ENCODE measurements around the gene C20orf204.

Gene C20orf204

DNA sequence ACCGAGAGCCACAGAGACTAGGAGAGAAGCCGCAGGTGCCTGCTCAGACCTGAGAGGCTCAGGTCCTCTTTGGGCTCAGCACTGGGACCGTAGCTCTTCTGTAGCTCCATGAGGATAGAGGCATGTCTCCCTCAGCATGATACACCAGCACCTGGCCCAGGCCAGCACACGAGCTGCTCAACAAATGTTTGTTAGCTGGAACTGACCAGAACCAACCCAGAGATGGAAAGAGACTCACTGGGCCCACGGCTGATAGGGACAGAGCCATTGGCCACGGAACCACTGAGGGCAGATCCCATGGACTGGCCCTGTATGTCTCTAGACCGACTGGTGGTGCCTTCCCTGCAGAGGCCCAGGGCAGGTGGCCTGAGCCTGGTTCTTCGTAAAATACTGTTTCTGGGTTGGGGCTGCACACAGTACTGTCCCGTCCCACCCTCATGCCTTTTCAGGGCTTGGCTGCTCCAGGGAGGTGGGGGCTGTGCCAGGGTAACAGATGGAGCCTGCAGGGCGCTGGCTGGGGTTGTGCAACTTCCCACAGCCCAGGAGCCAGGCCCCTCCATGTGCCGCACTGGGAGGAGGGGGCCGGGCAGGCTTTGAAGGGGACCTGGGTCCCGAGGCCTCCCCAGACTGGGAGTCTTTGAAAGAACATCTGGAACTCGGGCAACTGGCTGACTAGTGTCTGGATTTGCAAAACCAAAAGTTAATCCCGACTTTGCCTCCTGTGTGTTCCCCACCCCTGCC, 5.2 kb downstream of the C20orf204 start:
- no peak for DNase-seq

DNA sequence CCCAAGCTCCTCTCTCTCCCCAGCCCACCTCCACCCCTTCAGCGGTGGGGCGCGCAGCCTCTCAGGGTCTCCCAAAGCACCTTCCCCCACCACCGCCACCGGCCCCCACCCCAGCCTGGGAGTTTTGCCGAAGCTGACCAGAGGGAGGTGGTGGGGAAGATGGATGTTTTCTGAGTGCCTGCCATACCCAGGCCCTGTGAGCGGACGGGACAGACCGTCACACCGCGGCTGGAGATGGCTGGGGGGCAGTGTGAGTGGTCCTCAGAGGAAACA, 5.7 kb downstream of the C20orf204 start:
- DNase-seq, result no peak

DNA sequence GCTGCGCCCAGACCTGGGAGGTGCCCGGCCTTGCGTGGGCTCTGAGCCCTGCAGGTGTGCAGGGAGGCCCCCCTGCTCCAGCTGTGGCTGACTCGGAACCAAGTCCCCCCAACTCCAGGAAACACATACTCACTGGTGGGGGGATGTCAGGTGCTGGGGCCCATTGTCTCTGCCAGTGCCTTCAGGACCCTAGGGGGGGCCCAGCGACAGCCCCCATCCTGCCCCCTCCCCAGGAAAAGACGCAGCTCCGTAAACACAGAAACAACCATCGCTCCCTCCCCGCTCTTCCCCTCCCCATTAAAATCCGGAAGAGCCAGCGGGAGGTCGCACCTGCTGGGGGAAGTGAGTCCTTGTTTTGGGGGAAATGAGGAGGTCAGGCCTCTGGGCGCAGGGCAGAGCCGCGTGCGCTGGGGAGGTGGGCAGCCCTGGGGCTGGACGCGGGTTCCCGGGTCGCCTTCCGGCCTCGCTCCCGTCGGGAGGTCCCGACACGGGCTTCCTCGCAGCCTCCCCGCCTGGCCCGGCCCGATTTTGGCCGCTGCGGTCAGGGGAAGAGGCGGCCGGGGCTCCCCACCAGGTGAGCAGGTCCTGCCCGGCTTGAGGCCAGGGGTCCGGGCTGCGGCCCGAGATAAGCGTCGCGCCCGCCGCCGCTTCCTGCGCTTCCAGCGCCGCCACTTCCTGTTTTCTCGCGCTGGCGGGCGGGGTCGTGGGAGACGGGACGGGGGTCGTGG, 6.2 kb downstream of the C20orf204 start:
- no peak for DNase-seq

DNA sequence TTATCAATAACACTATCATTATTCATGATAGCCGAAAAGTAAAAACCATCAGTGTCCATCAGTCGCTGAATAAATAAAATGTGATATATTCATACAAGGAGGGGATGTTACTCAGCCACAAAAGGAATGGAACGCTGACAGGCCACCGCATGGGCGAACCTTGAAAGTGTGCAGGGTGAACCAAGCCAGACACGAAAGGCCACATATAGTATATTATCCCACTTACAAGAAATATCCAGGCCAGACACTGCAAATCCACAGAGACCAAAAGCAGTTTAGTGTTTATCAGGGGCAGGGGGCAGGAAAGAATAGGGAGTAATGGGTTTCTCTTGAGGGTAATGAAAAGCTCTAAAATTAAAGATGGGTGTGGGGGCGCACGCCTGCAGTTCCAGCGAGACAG, 7.8 kb downstream of the C20orf204 start:
- no peak for DNase-seq

DNA sequence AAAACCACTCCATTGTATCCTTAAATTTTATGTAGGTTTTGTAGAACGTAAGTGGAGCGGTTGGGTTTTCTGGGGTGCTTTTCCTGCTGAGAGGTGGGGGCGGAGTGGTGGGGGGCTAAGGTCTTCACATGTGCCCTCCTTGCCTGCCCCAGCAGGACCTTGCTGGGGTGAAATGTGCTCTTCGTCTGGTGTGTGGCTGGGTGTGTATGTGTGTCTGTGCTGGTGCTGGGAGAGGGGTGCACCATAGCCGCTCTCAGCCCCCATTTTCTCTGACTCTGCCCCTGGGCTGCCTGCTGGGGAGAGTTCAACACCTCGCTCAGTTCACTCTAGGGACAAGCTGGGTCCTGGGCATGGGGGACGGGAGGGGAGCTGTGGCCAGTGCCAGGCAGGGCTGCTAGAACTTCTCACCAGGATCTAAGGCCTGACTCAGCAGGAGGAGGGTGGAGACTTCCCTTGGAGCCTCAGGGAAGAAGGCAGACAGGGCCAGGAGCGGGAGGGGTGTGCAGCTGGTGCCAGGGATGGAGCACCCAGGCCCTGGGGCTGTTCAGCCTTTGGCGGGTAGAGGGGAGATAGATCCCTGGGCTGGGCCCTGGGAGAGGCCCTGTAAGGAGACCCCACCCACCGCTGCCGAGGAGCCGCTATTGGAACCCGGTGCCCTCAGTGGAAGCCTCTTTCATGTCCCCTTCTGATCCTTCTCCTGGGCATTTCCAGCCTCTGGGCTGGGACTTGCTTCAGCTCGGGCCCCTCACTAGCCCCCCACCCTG, 8.7 kb downstream of the C20orf204 start:
- DNase-seq, result no peak

DNA sequence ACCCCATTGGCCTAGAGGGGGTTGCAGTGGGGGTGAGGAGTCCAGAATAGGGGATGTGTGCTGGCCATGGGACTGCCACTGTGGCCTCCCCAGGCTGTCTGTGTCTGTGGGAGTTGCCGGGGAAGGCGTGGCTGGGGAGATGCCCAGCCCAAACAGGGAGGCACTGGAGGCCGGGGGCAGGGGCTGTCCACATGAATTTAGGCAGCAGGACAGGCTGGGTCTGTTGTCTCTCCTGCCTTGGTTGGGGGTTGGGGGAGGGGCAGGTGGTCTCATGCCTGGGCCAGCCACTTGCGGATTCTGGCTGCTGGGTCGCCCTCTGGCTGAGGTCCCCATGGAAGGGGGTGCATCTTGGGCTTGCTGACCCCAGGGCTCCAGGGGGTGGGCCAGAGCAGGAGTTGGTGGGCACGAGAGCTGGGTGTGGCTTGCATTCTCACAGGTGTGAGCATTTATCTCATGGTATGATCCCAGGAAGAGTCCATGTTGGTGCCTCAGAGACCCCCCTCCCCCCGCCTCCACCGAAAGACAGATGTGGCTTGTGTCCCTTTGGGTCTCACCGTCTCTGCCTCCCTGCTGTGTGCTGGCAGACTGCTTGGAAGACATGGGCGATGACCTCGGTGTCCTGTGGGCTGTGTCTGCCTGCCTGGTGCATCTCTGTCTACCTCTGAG, 9.5 kb downstream of the C20orf204 start:
- no peak for DNase-seq

DNA sequence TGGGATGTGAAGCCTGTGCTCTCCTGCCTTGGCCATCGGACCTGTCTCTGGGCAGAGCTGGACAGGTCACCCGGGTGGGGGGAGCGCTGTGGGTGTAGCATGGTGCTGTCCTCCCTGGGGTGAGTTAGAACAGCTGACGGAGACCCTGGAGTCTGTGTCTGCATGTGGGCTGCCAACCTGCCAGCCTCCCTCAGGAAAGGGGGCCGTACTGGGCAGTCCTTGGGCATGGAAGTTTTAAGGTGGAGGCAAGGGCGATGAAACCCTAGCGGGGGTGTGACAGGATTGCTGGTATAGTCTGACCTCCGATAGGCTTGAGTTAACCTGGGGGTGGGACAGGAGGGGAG, 11.0 kb downstream of the C20orf204 start:
- DNase-seq, result no peak

DNA sequence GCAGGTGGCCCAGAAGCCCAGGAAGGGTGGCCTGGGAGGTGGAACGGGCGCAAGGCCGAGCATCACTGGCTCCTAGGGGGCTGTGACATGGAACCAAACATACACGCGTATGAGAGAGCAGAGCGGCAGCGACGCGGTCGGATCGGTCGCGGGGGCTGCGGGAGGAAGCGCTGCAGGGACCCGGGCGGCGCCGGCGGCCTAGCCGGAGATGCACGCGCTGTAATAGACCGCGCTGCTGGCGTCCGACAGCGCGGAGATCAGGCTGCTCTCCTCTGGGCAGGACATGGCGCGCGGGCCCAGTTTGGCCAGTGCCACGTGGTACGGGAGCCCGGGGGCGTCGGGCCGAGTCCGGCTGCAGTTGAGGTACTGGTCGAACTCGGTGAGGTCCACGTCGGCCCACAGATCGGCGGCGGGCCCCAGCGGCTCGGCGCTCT, 12.0 kb downstream of the C20orf204 start:
- DNase-seq, result no peak

DNA sequence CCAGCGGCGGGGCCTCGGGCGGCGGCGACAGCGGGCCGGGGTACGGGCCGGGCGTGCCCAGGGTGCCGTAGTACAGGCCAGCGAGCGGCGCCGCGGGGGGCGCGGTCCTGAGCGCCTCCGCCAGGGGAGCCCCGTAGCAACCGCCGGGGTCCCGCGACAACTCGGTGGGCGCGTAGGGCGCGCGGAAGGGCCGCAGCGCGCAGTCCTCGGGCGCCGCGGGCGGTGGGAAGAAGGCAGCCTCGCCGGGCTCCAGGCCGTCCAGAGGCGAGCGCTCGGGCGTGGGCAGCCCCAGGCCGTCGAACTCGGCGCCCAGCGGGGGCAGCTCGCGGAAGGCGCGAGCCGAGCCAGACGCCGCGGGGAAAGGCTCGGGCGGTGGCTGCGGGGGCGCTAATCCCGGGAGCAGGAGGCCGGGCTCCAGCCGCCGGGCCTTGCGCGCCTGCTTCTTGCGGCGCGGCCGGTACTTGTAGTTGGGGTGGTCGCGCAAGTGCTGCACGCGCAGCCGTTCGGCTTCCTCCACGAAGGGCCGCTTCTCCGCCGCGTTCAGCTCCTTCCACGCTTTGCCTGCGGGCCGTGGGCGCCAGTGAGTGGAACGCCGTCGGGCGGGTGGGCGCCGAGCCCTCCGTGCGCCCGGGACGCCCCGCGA, 12.5 kb downstream of the C20orf204 start:
- no peak for DNase-seq

DNA sequence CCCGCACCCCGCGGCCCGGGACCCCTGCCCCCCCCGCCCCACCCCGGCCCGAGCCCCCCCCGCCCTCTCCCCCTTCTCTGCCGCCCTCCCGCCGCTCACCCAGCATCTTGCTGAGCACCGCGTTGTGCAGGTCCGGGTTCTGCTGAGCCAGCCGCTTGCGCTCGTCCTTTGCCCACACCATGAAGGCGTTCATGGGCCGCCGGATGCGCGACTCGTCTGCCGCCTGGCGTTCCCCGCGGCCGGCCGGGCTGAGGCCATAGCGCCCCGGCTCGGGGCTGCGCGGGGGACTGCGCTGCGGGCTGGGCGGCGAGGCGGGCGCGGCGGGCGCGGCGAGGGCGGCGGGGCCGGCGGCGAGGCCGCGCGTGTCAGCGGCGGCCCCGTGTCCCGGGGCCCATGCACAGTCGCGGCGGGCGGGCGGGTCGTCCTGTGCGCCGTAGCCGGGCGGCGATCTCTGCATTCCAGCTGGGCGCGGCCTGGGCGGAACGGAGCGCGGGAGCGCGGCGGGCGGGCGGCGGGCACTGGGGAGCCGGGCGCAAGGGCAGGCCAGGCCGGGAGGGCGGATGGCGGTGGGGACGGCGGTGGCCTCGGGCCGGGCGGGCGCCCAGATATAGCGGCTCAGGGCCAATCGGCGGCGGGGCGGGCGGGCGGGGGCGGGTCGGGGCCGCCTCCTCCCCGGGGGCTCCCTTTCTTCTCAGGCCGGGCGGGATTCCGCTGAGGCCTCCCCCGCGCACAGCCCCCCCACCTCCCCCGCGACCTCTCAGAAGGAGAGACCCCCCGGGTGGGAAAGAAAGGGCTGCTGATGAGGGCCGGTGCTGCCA, 13.3 kb downstream of the C20orf204 start, which contains the start of gene SOX18:
Gene SOX18 (minus strand): TSS at position 580 of the 818 bp plus-strand sequence. CDS start 123 bp downstream, at position 457.
- peak in 1 of 56 donors; percentile 13 for DNase-seq

DNA sequence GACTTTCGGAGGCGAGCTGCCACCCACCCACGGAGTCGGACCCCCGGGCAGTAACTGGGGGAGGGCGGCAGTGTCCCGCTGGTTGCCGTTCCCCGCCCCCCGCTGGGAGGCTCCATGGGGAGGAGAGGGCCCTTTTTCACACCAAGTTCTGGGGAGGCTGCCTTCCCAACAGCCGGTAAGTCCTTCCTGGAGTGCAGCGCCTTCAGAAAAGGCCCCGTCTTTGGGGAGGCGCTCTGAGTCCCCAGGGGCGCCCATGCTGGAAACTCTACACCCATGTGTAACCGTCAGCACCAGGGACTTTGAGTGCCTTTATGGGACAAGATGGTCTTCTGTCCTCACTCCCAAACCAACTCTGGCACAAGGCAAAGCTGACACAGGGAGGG, 13.9 kb downstream of the C20orf204 start:
- DNase-seq, result no peak

DNA sequence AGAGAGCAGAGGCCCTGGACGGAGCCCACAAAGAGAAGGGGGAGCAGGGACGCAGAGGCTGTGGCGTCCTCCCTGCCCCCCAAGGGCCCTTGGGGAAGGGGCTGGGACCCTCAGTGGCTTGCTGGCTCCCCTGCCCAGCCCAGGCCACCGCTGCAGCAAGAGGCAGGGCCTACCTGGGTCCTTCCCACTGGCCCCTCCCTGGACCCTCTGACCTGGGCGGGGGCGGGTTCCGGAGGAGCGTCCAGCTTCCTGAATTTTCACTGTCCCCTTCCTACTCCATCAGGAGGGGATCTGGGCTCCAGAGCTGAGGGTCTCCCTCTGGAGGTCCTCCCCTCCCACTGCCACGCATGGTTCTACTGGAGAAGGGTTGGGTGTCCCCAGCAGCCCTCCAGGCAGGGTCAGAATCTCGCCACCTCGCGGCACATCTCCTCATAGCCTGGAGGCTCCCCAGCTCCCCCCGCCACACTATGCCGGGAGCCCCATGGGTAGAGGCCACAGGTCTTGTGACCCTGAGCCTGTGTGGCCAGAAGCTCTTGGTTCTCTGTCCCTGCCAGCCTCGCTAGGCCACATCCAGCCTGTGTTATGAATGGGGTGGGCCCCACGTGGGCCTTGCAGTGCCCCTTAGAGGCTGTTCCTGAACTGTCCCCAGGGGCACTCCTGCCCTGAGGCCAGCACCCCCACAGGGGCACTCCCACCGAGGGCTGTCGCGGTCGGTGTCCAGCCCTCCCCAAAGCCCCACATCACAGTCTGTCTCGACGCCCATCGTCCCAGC, 14.5 kb downstream of the C20orf204 start:
- no peak for DNase-seq

DNA sequence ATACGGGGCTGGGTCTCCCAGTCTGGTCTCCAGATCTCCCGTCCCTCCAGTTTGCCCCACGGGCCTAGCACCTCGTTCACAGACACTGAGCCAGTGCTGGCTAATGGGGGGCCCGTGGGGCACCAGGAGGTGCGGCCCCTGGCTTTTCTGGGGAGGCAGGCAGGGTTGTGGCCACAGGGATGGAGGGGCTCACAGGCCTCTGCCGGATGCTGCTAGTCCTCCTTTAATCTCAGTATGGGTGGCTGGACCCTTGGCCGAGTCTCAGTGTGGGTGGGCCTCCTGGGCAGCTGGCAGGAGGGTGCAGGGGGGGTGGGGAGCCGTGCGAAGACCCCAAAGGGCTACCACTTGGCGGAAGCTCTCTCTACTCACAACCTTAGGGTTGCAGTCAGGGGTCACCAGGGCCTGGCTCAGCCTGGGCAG, 15.1 kb downstream of the C20orf204 start:
- no peak for DNase-seq

DNA sequence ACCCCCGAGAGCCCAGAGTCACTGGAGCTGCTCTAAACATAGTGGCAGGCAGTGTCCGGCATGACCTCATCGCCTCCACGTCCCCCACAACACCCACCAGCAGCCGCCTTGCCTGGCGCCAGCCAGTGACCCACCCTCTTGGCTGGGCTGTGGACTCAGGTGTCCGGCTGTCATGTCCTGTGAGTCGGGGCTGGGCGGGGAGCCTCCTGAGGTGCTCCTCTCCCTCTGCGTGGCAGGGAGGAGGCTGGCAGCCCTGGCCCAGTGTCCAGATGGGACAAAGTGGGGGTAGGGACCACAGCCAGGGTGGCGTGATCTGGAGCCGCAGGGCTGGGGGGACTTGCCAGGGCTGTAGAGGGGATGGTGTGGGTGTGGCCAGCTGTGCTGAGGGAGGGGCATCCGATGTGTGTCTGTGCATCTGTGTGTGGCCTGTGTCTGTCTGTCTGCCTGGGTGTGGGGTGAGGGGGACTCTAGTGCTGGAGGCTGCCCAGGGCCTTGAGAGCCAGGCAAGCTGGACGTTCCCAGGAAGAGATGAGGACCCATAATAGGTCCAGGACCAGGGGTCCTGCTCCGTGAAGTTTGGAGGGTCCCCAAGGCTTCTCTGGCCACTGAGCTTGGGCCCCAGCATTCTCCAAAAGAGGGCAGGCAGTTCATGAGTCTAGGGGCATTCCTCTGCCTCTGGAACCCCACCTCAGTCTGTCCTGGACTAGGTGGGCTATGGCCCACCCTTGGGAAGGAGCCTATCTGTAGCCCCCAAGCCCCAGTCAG, 15.8 kb downstream of the C20orf204 start:
- DNase-seq, result no peak

DNA sequence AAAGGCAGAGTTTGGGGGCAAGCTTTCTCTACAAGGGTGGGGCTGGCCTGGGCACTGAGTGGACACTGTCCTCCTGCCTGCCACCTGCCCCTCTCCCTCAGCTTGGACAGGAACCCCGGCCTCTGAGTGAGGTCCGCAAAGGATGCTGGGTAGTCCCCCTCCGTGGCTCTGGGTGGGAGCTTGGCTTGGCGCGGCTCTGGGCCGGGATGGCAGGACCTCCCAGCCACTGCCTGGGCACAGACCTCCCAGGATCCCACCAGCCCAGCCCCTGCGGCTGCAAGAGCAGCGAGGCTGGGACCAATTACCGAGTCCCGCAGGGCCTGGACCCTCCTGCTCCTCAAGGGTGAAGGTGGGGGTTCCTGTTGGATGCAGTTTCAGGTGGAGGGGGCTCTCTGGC, 16.3 kb downstream of the C20orf204 start:
- DNase-seq, result no peak

DNA sequence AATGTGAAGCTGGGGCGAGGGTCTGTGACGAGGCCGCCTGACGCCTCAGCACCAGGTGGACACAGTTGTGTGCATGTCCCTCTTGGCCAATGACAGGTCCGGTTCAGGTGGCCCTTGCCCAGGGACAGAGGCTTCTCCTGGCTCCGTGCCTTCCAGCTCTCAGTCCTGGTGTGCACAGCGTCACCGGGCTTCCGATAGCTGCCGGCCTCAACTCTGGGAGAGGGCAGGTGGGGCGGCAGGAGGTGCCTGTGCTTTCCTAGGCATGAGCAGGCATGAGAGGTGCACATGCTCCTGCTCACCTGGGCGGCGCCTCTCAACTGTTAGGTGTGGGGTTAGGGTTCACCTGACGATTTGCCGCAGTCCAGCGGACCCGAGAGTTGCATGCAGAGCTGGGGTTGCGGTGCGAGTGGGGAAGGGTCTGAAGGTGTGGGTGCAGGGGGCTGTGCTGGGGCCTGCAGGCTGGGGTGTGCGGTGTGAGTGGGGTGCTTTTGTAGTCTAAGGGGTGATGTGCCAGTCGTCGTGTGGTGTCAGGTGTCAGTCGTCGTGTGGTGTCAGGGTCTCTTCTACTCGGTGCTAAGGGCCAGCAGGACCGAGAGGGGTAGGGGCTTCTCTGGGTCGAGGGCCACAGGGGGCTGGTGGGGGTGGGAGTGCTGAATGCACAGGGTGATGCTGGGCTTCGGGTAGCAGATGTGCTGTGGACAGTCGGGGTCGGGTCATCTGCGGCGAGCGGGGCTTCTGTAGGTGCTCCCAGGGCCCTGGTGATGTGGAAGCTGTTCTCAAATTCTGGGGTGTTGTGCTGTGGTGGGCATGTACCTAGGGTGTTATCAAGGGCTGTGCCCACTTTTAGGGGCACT, 17.2 kb downstream of the C20orf204 start:
- no peak for DNase-seq

DNA sequence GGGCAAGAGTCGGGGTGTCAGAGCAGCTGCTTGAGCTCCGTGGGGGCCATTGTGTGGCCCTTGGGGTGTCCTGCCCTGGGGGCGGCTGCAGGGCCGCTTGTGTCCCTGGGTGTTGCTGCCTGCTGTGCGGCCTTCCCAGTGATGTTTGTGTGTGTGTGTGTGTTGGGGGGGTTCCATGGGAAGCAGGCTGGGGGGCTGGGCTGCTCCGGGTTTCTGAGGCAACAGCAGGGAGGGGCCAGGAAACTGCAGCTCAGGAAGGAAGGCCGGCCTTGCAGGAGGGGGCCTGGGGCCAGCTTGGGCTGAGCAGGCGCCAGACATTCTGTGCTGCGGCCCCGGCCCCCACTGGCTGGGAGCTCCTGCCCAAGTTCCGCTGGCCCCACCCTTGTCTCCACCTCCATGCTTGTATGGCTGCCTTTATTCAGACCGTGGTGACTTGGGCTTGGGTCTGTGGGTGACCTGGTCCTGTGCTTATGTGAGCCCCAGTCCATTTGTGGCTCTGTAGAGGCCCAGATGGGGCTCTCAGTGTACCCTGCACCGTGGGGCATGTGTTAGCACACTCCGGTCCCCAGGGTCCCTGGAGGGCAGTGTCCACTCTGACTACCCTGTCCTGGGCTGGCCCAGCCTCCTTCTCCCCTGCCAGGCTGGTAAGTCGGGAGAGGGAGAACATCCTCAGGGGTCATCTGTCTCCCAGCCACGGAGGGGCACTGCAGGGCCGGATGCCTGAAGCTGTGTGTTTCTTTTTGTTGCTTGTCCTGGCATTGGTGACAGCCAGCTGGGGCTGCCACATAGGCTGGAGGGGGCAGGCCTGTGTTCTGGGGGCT, 18.1 kb downstream of the C20orf204 start:
- peak in 1 of 56 donors; percentile 21 for DNase-seq

All from nucleus accumbens (tissue), 56 donors.